Measurements from ENCODE around the gene GPR156. TPM values are rescaled to one million over a fixed set of nuclear protein-coding genes. Genes with fewer than 3 reads are reported as not detected.

GPR156 gene
- polyA plus RNA-seq = 0.08 to 0.24 TPM (median 0.17 TPM) in 3 replicates
- polyA plus RNA-seq (2011; ENCODE audit: low read depth) = 0.06 TPM
- 0.05 and 0.07 TPM in 2 replicates for polyA plus RNA-seq (2011; cell fraction: cytosol; rRNA removed)
- 0.29 and 0.56 TPM in 2 replicates for polyA plus RNA-seq (2011; cell fraction: nucleus; rRNA removed)
- polyA plus RNA-seq (2012; ENCODE audit: low replicate concordance) = 0.11 and 0.18 TPM in 2 replicates
- 0.07 to 0.58 TPM (median 0.26 TPM) in 3 replicates for polyA minus RNA-seq
- not detected for polyA minus RNA-seq (2011; cell fraction: cytosol; rRNA and poly(A)+ RNA removed)
- 0.63 and 1.6 TPM in 2 replicates for polyA minus RNA-seq (2011; cell fraction: nucleus; rRNA and poly(A)+ RNA removed)

DNA sequence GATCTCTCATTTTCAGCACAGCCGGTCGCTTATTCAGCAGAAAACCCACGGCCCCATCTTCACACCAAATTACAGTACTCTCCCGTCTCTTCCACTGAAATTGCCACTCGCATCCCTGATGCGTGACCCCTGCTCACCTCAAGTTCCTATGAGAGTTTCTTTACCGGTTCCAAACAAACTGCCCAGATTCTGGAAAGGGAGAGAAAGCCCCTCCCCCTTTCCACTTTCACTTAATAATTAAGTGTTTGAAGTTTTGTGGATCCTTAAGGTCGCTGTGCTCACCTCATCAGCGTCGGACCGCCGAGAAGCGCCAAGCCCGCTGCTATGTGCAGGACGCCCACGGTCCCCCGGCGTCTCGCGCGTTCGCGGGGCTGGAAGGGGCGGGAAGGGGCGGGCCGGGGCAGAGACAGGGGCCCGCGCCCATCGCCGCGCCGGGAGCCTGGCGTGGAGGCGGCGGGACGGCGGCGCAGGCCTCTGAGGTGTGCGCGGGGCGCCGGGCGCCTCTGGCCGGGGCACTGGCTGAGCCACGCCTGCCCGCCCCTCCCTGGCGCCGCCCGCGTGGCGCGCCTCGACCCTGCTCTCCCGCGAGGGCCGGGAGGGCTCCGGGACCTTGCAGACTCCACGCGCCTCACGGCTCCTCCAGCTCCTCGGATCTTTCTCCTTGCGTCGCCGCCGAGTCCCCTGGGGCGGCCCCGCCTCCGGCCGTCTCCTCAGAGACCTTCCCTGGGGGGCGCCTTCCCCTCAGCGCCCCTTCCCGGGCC lies at the start of gene GPR156:
GPR156 (minus strand) TSS at position 476 of the 761 bp plus-strand sequence. CDS start 41,124 bp downstream, outside the sequence.
- dilution Hi-C loops (cut with MboI; ENCODE audit: extremely low pct_ligation_motif_present, low sequenced_read_pairs) = no loop called here
- Histone ChIP-seq H3K27ac (ENCODE audit: control insufficient read depth, insufficient read depth, low read length) (no peak within 1 kb of the TSS), H3K4me2 (ENCODE audit: control insufficient read depth, extremely low read depth, insufficient read depth, low read depth, low read length) (peak within 1 kb of the TSS; percentile 74)

DNA sequence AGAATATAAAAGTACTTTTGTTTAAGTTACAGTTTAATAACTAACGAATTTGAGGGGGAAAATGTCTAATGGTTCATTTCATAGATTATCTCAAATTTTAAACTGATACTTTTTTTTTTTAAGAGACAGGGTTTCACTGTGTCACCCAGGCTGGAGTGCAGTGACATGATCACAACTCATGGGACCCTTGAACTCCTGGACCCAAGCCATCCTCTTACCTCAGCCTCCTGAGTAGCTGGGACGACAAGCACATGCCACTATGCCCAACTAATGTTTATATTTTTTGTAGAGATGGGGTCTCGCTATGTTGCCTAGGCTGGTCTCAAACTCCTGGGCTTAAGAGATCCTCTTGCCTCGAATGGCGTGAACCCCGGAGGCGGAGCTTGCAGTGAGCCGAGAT lies 47.6 kb upstream of the GPR156 start:
- Histone ChIP-seq H3K9me1 (ENCODE audit: control insufficient read depth, extremely low read depth, insufficient read depth, low read length) (no peaks in the 10 kb centered on the region), H3K4me2 (ENCODE audit: control insufficient read depth, extremely low read depth, insufficient read depth, low read depth, low read length) (no peak overlapping the region), H4K20me1 (ENCODE audit: control insufficient read depth, extremely low read depth, insufficient read depth, low read length) (no peaks in the 10 kb centered on the region), H3K79me2 (ENCODE audit: control insufficient read depth, insufficient read depth, low read length) (peaks cover 14% of the 10 kb centered on the region), H3K27me3 (ENCODE audit: control insufficient read depth, extremely low read depth, insufficient read depth, low read length) (no peaks in the 10 kb centered on the region), H3K4me1 (ENCODE audit: control insufficient read depth, extremely low read depth, insufficient read depth, low read length) (no peaks in the 10 kb centered on the region), H3K27ac (ENCODE audit: control insufficient read depth, insufficient read depth, low read length) (no peak overlapping the region), H3K9me3 (ENCODE audit: control insufficient read depth, low read depth, low read length) (no peaks in the 10 kb centered on the region), H3K4me3 (ENCODE audit: control insufficient read depth in 2 of 3, extremely low read depth in 1 of 3, insufficient read depth in 2 of 3, low read depth in 1 of 3, low read length in 3 of 3) (no peak overlapping the region), H3K9ac (ENCODE audit: control insufficient read depth, extremely low read depth, insufficient read depth, low read length) (no peak overlapping the region), H2AFZ (ENCODE audit: control insufficient read depth, low read length) (no peak overlapping the region), H3K36me3 (ENCODE audit: control insufficient read depth in 2 of 2, extremely low read depth in 1 of 2, insufficient read depth in 2 of 2, low read length in 2 of 2) (peaks cover 1 to 8% of the 10 kb centered on the region in 2 experiments)
- no peak for TF ChIP-seq EZH2 (IDR thresholded peaks at IDR 0.05; ENCODE audit: low read length)
- TF ChIP-seq, protein P1, sequence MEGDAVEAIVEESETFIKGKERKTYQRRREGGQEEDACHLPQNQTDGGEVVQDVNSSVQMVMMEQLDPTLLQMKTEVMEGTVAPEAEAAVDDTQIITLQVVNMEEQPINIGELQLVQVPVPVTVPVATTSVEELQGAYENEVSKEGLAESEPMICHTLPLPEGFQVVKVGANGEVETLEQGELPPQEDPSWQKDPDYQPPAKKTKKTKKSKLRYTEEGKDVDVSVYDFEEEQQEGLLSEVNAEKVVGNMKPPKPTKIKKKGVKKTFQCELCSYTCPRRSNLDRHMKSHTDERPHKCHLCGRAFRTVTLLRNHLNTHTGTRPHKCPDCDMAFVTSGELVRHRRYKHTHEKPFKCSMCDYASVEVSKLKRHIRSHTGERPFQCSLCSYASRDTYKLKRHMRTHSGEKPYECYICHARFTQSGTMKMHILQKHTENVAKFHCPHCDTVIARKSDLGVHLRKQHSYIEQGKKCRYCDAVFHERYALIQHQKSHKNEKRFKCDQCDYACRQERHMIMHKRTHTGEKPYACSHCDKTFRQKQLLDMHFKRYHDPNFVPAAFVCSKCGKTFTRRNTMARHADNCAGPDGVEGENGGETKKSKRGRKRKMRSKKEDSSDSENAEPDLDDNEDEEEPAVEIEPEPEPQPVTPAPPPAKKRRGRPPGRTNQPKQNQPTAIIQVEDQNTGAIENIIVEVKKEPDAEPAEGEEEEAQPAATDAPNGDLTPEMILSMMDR (optimal IDR thresholded peaks at IDR 0.05 in 1 of 3, IDR thresholded peaks at IDR 0.05 in 1 of 3, conservative IDR thresholded peaks at IDR 0.05 in 1 of 3; ENCODE audit: extremely low read depth in 1 of 3, insufficient read depth in 2 of 3, low read length in 3 of 3) = no peak
- dilution Hi-C loops (cut with MboI; ENCODE audit: extremely low pct_ligation_motif_present, low sequenced_read_pairs) = no loop called here
- DNase-seq (ENCODE audit: low read depth, low spot score) (no peak), FAIRE-seq (no peak)

More for the DNA sequence above, at the start of gene GPR156:
- no peaks in the 10 kb centered on the region for H3K9me3 ChIP-seq (ENCODE audit: control insufficient read depth, low read depth, low read length)
- no peaks in the 10 kb centered on the region for H3K36me3 ChIP-seq (ENCODE audit: control insufficient read depth in 2 of 2, extremely low read depth in 1 of 2, insufficient read depth in 2 of 2, low read length in 2 of 2)
- H3K9ac ChIP-seq (ENCODE audit: control insufficient read depth, extremely low read depth, insufficient read depth, low read length) = peak within 1 kb of the TSS; percentile 7
- peaks cover 25% of the 10 kb centered on the region for H3K27me3 ChIP-seq (ENCODE audit: control insufficient read depth, extremely low read depth, insufficient read depth, low read length)
- peak within 1 kb of the TSS; percentile 30 for H2AFZ ChIP-seq (ENCODE audit: control insufficient read depth, low read length)
- no peak for FAIRE-seq
- no peaks in the 10 kb centered on the region for H3K4me1 ChIP-seq (ENCODE audit: control insufficient read depth, extremely low read depth, insufficient read depth, low read length)
- H3K9me1 ChIP-seq (ENCODE audit: control insufficient read depth, extremely low read depth, insufficient read depth, low read length) = no peaks in the 10 kb centered on the region
- TF ChIP-seq EZH2 (IDR thresholded peaks at IDR 0.05; ENCODE audit: low read length) = no peak
- TF ChIP-seq, protein P1 (optimal IDR thresholded peaks at IDR 0.05 in 1 of 3, IDR thresholded peaks at IDR 0.05 in 1 of 3, conservative IDR thresholded peaks at IDR 0.05 in 1 of 3; ENCODE audit: extremely low read depth in 1 of 3, insufficient read depth in 2 of 3, low read length in 3 of 3) = no peak
- no peaks in the 10 kb centered on the region for H4K20me1 ChIP-seq (ENCODE audit: control insufficient read depth, extremely low read depth, insufficient read depth, low read length)
- H3K4me3 ChIP-seq (ENCODE audit: control insufficient read depth in 2 of 3, extremely low read depth in 1 of 3, insufficient read depth in 2 of 3, low read depth in 1 of 3, low read length in 3 of 3) = peak within 1 kb of the TSS; percentile 38 to 59 (median 53)
- no peak for DNase-seq (ENCODE audit: low read depth, low spot score)
- no peaks in the 10 kb centered on the region for H3K79me2 ChIP-seq (ENCODE audit: control insufficient read depth, insufficient read depth, low read length)

All from keratinocyte (primary cell).